ENCODE results near the gene PHTF1.
"Not testable (repeated sequence)": the region's sequence is repeated elsewhere in the genome, so short reads cannot be mapped to it uniquely, and the experiment has no call there.

The PHTF1 gene

GRCh38 chr1:113718621-113719020 is 40.7 kb downstream of the PHTF1 start:
- H3K36me3 Mint-ChIP-seq (ENCODE audit: low read depth): peaks cover 58% of the 10 kb centered on the region
- H3K27me3 Mint-ChIP-seq (ENCODE audit: low read depth); H3K27ac Mint-ChIP-seq; H3K4me3 Mint-ChIP-seq; H3K4me1 Mint-ChIP-seq (ENCODE audit: low read depth): not testable (repeated sequence)
- peaks cover 32% of the 10 kb centered on the region for H3K9me3 Mint-ChIP-seq

GRCh38 chr1:113717506-113717905 is 41.8 kb downstream of the PHTF1 start:
- not testable (repeated sequence) for H3K4me1 Mint-ChIP-seq (ENCODE audit: low read depth); H3K27me3 Mint-ChIP-seq (ENCODE audit: low read depth); H3K4me3 Mint-ChIP-seq; H3K27ac Mint-ChIP-seq
- peaks cover 55% of the 10 kb centered on the region for H3K36me3 Mint-ChIP-seq (ENCODE audit: low read depth)
- peaks cover 32% of the 10 kb centered on the region for H3K9me3 Mint-ChIP-seq

- Mint-ChIP-seq H3K27ac (no peak overlapping the region), H3K4me3 (no peak overlapping the region)
Measured at GRCh38 chr1:113714606-113715269, 44.5 kb downstream of the PHTF1 start.

GRCh38 chr1:113701429-113701828 is 57.9 kb downstream of the PHTF1 start:
- H3K27ac Mint-ChIP-seq: no peak overlapping the region

More at GRCh38 chr1:113714606-113715269, 44.5 kb downstream of the PHTF1 start:
- Mint-ChIP-seq H3K36me3 (ENCODE audit: low read depth) (peaks cover 39% of the 10 kb centered on the region), H3K4me1 (ENCODE audit: low read depth) (no peaks in the 10 kb centered on the region), H3K9me3 (peaks cover 18% of the 10 kb centered on the region), H3K27me3 (ENCODE audit: low read depth) (no peaks in the 10 kb centered on the region)

GRCh38 chr1:113694910-113695309 is 64.4 kb downstream of the PHTF1 start:
- peaks cover 31% of the 10 kb centered on the region for H3K9me3 Mint-ChIP-seq
- no peaks in the 10 kb centered on the region for H3K4me1 Mint-ChIP-seq (ENCODE audit: low read depth)
- H3K27me3 Mint-ChIP-seq (ENCODE audit: low read depth): no peaks in the 10 kb centered on the region
- H3K36me3 Mint-ChIP-seq (ENCODE audit: low read depth): peaks cover 54% of the 10 kb centered on the region
- H3K4me3 Mint-ChIP-seq: no peak overlapping the region
- H3K27ac Mint-ChIP-seq: no peak overlapping the region

More at GRCh38 chr1:113701429-113701828, 57.9 kb downstream of the PHTF1 start:
- Mint-ChIP-seq H3K36me3 (ENCODE audit: low read depth) (peaks cover 20% of the 10 kb centered on the region), H3K4me1 (ENCODE audit: low read depth) (peaks cover 2% of the 10 kb centered on the region), H3K27me3 (ENCODE audit: low read depth) (no peaks in the 10 kb centered on the region), H3K4me3 (no peak overlapping the region), H3K9me3 (no peaks in the 10 kb centered on the region)

- Mint-ChIP-seq H3K27me3 (ENCODE audit: low read depth) (no peaks in the 10 kb centered on the region), H3K9me3 (peaks cover 31% of the 10 kb centered on the region), H3K27ac (no peak overlapping the region), H3K36me3 (ENCODE audit: low read depth) (peaks cover 45% of the 10 kb centered on the region), H3K4me1 (ENCODE audit: low read depth) (no peaks in the 10 kb centered on the region), H3K4me3 (no peak overlapping the region)
Measured at GRCh38 chr1:113692824-113693431, 66.4 kb downstream of the PHTF1 start.

- H3K4me3 Mint-ChIP-seq: no peak overlapping the region
- H3K9me3 Mint-ChIP-seq: peaks cover 31% of the 10 kb centered on the region
- peaks cover 42% of the 10 kb centered on the region for H3K36me3 Mint-ChIP-seq (ENCODE audit: low read depth)
- no peak overlapping the region for H3K27ac Mint-ChIP-seq
- H3K27me3 Mint-ChIP-seq (ENCODE audit: low read depth): no peaks in the 10 kb centered on the region
- H3K4me1 Mint-ChIP-seq (ENCODE audit: low read depth): no peaks in the 10 kb centered on the region
Measured at GRCh38 chr1:113692342-113692741, 66.9 kb downstream of the PHTF1 start.

GRCh38 chr1:113691184-113691583 is 68.1 kb downstream of the PHTF1 start:
- H3K4me1 Mint-ChIP-seq (ENCODE audit: low read depth): no peaks in the 10 kb centered on the region
- H3K9me3 Mint-ChIP-seq: peaks cover 31% of the 10 kb centered on the region
- no peaks in the 10 kb centered on the region for H3K27me3 Mint-ChIP-seq (ENCODE audit: low read depth)
- peaks cover 38% of the 10 kb centered on the region for H3K36me3 Mint-ChIP-seq (ENCODE audit: low read depth)
- no peak overlapping the region for H3K4me3 Mint-ChIP-seq
- H3K27ac Mint-ChIP-seq: no peak overlapping the region

GRCh38 chr1:113686891-113687618 is 72.2 kb downstream of the PHTF1 start:
- Mint-ChIP-seq H3K4me1 (ENCODE audit: low read depth) (peaks cover 3% of the 10 kb centered on the region), H3K27ac (no peak overlapping the region), H3K4me3 (no peak overlapping the region), H3K36me3 (ENCODE audit: low read depth) (peaks cover 15% of the 10 kb centered on the region), H3K27me3 (ENCODE audit: low read depth) (no peaks in the 10 kb centered on the region), H3K9me3 (no peaks in the 10 kb centered on the region)

- H3K27me3 Mint-ChIP-seq (ENCODE audit: low read depth): no peaks in the 10 kb centered on the region
- no peak overlapping the region for H3K27ac Mint-ChIP-seq
- no peaks in the 10 kb centered on the region for H3K9me3 Mint-ChIP-seq
- H3K4me1 Mint-ChIP-seq (ENCODE audit: low read depth): peaks cover 6% of the 10 kb centered on the region
- peaks cover 6% of the 10 kb centered on the region for H3K36me3 Mint-ChIP-seq (ENCODE audit: low read depth)
- H3K4me3 Mint-ChIP-seq: no peak overlapping the region
Measured at GRCh38 chr1:113684153-113684541, 75.1 kb downstream of the PHTF1 start.

GRCh38 chr1:113683384-113684152 is 75.7 kb downstream of the PHTF1 start:
- peaks cover 6% of the 10 kb centered on the region for H3K4me1 Mint-ChIP-seq (ENCODE audit: low read depth)
- no peaks in the 10 kb centered on the region for H3K9me3 Mint-ChIP-seq
- H3K27ac Mint-ChIP-seq: no peak overlapping the region
- H3K27me3 Mint-ChIP-seq (ENCODE audit: low read depth): no peaks in the 10 kb centered on the region
- peaks cover 6% of the 10 kb centered on the region for H3K36me3 Mint-ChIP-seq (ENCODE audit: low read depth)
- H3K4me3 Mint-ChIP-seq: no peak overlapping the region

- Mint-ChIP-seq H3K36me3 (ENCODE audit: low read depth) (peaks cover 6% of the 10 kb centered on the region), H3K27me3 (ENCODE audit: low read depth) (no peaks in the 10 kb centered on the region), H3K27ac (no peak overlapping the region), H3K4me3 (no peak overlapping the region), H3K4me1 (ENCODE audit: low read depth) (peaks cover 6% of the 10 kb centered on the region), H3K9me3 (no peaks in the 10 kb centered on the region)
Measured at GRCh38 chr1:113681596-113682337, 77.5 kb downstream of the PHTF1 start.

GRCh38 chr1:113678159-113678469 is 81.2 kb downstream of the PHTF1 start:
- H3K27ac Mint-ChIP-seq: no peak overlapping the region
- H3K36me3 Mint-ChIP-seq (ENCODE audit: low read depth): peaks cover 4% of the 10 kb centered on the region
- H3K4me3 Mint-ChIP-seq: no peak overlapping the region
- H3K27me3 Mint-ChIP-seq (ENCODE audit: low read depth): no peaks in the 10 kb centered on the region
- peaks cover 12% of the 10 kb centered on the region for H3K4me1 Mint-ChIP-seq (ENCODE audit: low read depth)
- H3K9me3 Mint-ChIP-seq: no peaks in the 10 kb centered on the region
